Dermis blood vessel endothelial cell (primary cell): Measurements from ENCODE around the gene PLCL1. TPM values are rescaled to one million over a fixed set of nuclear protein-coding genes. Genes with fewer than 3 reads are reported as not detected.

Source experiments
- total RNA-seq: library from RNA; depleted of rRNA; stranded (reverse); fragments of >200 nt; gene quantifications from 2 replicates; pipeline ENCODE4 v1.2.3, GENCODE V29; 2014

The PLCL1 gene
- total RNA-seq, 1 donor from 2014 or later = 0.68 TPM

Other genes starting within 250 kb of the PLCL1 start
- 14.4 and 22.0 TPM in 2 replicates for gene RFTN2, start 129.0 kb upstream of the PLCL1 start, total RNA-seq
- gene MARS2, start 99.2 kb upstream of the PLCL1 start, total RNA-seq = 8.7 and 9.4 TPM in 2 replicates
- not detected in 2 replicates for gene BOLL, start 19.3 kb upstream of the PLCL1 start, total RNA-seq